MCF 10A (cell line): ENCODE data around the gene PSMA6. TPM values are rescaled to one million over a fixed set of nuclear protein-coding genes. Genes with fewer than 3 reads are reported as not detected.

Experiments
- BruUV-seq: library from RNA; stranded (reverse); fragments of 400-500 nt; replicated peaks from 2 replicates; lab custom pipeline; 2021; lab: Mats Ljungman, UMichigan
- CTCF ChIA-PET: fragments of 300-600 bp; sonication (Branson Sonifier 250); formaldehyde crosslinking; extraction: SDS; loops from one replicate; lab custom pipeline; 2021; ENCODE audit warnings: antibody characterized with exemption, inconsistent platforms; lab: Yijun Ruan, JAX
- POLR2A ChIA-PET: fragments of 300-600, 350-650 bp; sonication (Branson Sonifier 250); formaldehyde crosslinking; extraction: SDS; loops from one replicate; lab custom pipeline; 2020; ENCODE audit warnings: antibody characterized with exemption, inconsistent platforms; lab: Yijun Ruan, JAX
- DNase-seq: peaks from one replicate; pipeline ENCODE4 v3.0.0-alpha.2; 2018; ENCODE audit not compliant: unreplicated experiment
- H3K27ac Mint-ChIP-seq: one replicate; pipeline ENCODE4 v1.8.0; 2022; ENCODE audit warnings: mild to moderate bottlenecking, low read depth, mixed read lengths; ENCODE audit not compliant: unreplicated experiment
- H3K27me3 Mint-ChIP-seq: one replicate; pipeline ENCODE4 v1.8.0; 2022; ENCODE audit warnings: mixed read lengths; ENCODE audit not compliant: insufficient read depth, unreplicated experiment
- H3K36me3 Mint-ChIP-seq: one replicate; pipeline ENCODE4 v1.8.0; 2022; ENCODE audit warnings: mild to moderate bottlenecking, moderate library complexity, mixed read lengths; ENCODE audit not compliant: insufficient read depth, unreplicated experiment
- H3K4me1 Mint-ChIP-seq: one replicate; pipeline ENCODE4 v1.8.0; 2022; ENCODE audit warnings: mixed read lengths; ENCODE audit not compliant: insufficient read depth, unreplicated experiment
- H3K4me3 Mint-ChIP-seq: one replicate; pipeline ENCODE4 v1.8.0; 2022; ENCODE audit warnings: mild to moderate bottlenecking, moderate library complexity, mixed read lengths; ENCODE audit not compliant: unreplicated experiment
- H3K9me3 Mint-ChIP-seq: one replicate; pipeline ENCODE4 v1.8.0; 2022; ENCODE audit warnings: mixed read lengths; ENCODE audit not compliant: unreplicated experiment
- CTCF ChIP-seq: fragments of 200-600 bp; IDR thresholded peaks from one replicate; pipeline ENCODE4 v1.8.0; 2022; ENCODE audit warnings: antibody characterized with exemption, mild to moderate bottlenecking; ENCODE audit not compliant: unreplicated experiment
- intact Hi-C: fragments of 100-400 bp; cut with micrococcal nuclease; formaldehyde crosslinking; loops from 2 replicates; pipeline ENCODE4 v1.14.1; 2022
- total RNA-seq: library from RNA; stranded (reverse); gene quantifications from 2 replicates; pipeline ENCODE4 v1.2.3, GENCODE V29; 2022

The PSMA6 gene
- total RNA-seq, 1 experiment from 2014 or later = 260 TPM

- ChIA-PET POLR2A (interaction anchor here (0.7 to 10.9 kb wide), 3 partner anchors 33 to 57 kb away, joined by 3 to 348 read pairs (median 36); partner anchors contain the start of gene NFKBIA), CTCF (interaction anchor here (2.4 kb wide), 1 partner anchor 27 kb away, joined by 8 read pairs; no protein-coding TSS in a partner anchor)
- H3K27ac Mint-ChIP-seq = no peak overlapping the region
- intact Hi-C loops = no loop called here
- peaks cover 5% of the 10 kb centered on the region for H3K36me3 Mint-ChIP-seq
- H3K4me1 Mint-ChIP-seq = peaks cover 5% of the 10 kb centered on the region
- no peak for DNase-seq
- TF ChIP-seq CTCF = no peak
- H3K4me3 Mint-ChIP-seq = no peak overlapping the region
- BruUV-seq = no TSS peak
- no peaks in the 10 kb centered on the region for H3K27me3 Mint-ChIP-seq
- no peaks in the 10 kb centered on the region for H3K9me3 Mint-ChIP-seq
Measured at GRCh38 chr14:35367056-35367372, 74.8 kb downstream of the PSMA6 start.

Other genes with a start within 250 kb of the PSMA6 start
- 73.9 and 74.6 TPM in 2 replicates for gene FAM177A1, start 246.1 kb upstream of the PSMA6 start, total RNA-seq
- gene PPP2R3C, start 170.4 kb upstream of the PSMA6 start, total RNA-seq = 16.9 and 21.6 TPM in 2 replicates
- 27.9 and 30.5 TPM in 2 replicates for gene PRORP, start 169.8 kb upstream of the PSMA6 start, total RNA-seq
- 74.5 and 112 TPM in 2 replicates for gene NFKBIA, start 112.4 kb downstream of the PSMA6 start, total RNA-seq
- gene INSM2, start 241.8 kb downstream of the PSMA6 start, total RNA-seq = 0.09 and 0.10 TPM in 2 replicates